ENCODE measurements around the gene AP5S1. TPM values are rescaled to one million over a fixed set of nuclear protein-coding genes. Genes with fewer than 3 reads are reported as not detected.

Gene AP5S1
- total and polyA plus RNA-seq, 2 of the 13 experiments (the other 11 are each of a cell fraction or from before 2014, with no cell fraction given) = 7.9 to 23.2 TPM

- H3K27ac ChIP-seq (ENCODE audit: extremely low read length, insufficient read depth, low read length) = no peak overlapping the region
- in situ Hi-C loops (cut with HindIII; ENCODE audit: extremely low pct_ligation_motif_present, low pct_unique_long_range_greater_than_20kb) = no loop called here
- TF ChIP-seq TARDBP (CRISPR knock-in tag; IDR thresholded peaks at IDR 0.05) (no peak), NONO (IDR thresholded peaks at IDR 0.05) (no peak), NONO (CRISPR knock-in tag; conservative IDR thresholded peaks at IDR 0.05) (0 out of 2 replicates have a peak, but pooled peaks have one; percentile 17), ZNF724P (CRISPR knock-in tag; IDR thresholded peaks at IDR 0.05; ENCODE audit: borderline replicate concordance) (no peak), RBM39 (IDR thresholded peaks at IDR 0.05; ENCODE audit: low read depth, low read length, poor library complexity, severe bottlenecking) (peak; percentile 13), GABPB1 (CRISPR knock-in tag; IDR thresholded peaks at IDR 0.05) (no peak), AGO2 (optimal IDR thresholded peaks at IDR 0.05; ENCODE audit: low read depth, low read length) (peak; percentile 81), SRSF1 (optimal IDR thresholded peaks at IDR 0.05; ENCODE audit: low read depth, low read length) (no peak), RBM22 (optimal IDR thresholded peaks at IDR 0.05; ENCODE audit: low read length) (peak; percentile 81), STAG1 (CRISPR knock-in tag; IDR thresholded peaks at IDR 0.05) (no peak)
- TF ChIP-seq, protein P1, sequence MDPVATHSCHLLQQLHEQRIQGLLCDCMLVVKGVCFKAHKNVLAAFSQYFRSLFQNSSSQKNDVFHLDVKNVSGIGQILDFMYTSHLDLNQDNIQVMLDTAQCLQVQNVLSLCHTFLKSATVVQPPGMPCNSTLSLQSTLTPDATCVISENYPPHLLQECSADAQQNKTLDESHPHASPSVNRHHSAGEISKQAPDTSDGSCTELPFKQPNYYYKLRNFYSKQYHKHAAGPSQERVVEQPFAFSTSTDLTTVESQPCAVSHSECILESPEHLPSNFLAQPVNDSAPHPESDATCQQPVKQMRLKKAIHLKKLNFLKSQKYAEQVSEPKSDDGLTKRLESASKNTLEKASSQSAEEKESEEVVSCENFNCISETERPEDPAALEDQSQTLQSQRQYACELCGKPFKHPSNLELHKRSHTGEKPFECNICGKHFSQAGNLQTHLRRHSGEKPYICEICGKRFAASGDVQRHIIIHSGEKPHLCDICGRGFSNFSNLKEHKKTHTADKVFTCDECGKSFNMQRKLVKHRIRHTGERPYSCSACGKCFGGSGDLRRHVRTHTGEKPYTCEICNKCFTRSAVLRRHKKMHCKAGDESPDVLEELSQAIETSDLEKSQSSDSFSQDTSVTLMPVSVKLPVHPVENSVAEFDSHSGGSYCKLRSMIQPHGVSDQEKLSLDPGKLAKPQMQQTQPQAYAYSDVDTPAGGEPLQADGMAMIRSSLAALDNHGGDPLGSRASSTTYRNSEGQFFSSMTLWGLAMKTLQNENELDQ (CRISPR knock-in tag; IDR thresholded peaks at IDR 0.05; ENCODE audit: borderline replicate concordance) = no peak
- H3K36me3 ChIP-seq (replicated peaks in 1 of 2; ENCODE audit: control insufficient read depth in 1 of 2, insufficient read depth in 2 of 2, low read length in 2 of 2) = peaks cover 53 to 58% of the 10 kb centered on the region in 2 experiments
- ChIA-PET CTCF (ENCODE audit: low intra/inter-chr PET ratio, low total read pairs) (no interaction called here), POLR2A (interaction anchor here (0.8 to 1.0 kb wide), 3 partner anchors 9 to 20 kb away, joined by 3 read pairs; no protein-coding TSS in a partner anchor)
- DNase-seq (ENCODE audit: low spot score) = no peak
- H4K20me1 ChIP-seq (ENCODE audit: insufficient read depth, low read length) = no peaks in the 10 kb centered on the region
- no peak overlapping the region for H3K9ac ChIP-seq (ENCODE audit: insufficient read depth, low read depth, low read length)
- H3K27me3 ChIP-seq (ENCODE audit: control insufficient read depth in 1 of 2, insufficient read depth in 2 of 2, low read length in 2 of 2) = no peaks in the 10 kb centered on the region
- no peaks in the 10 kb centered on the region for H3K4me1 ChIP-seq (ENCODE audit: insufficient read depth, low read length)
- no peak for ATAC-seq
- no peak overlapping the region for H2AFZ ChIP-seq (ENCODE audit: low read length)
- no TSS peak for BruUV-seq (replicated peaks)
- intact Hi-C loops (cut with micrococcal nuclease; ENCODE audit: unreplicated experiment) = no loop called here
- whole genome bisulfite sequencing (ENCODE audit: low lambda C conversion rate) = 91% methylated on average over 14 of the region's 14 CpGs
- no peak overlapping the region for H3K4me2 ChIP-seq (ENCODE audit: low read depth, low read length)
- H3K9me3 ChIP-seq (ENCODE audit: low read length) = no peaks in the 10 kb centered on the region
- FAIRE-seq = no peak
- H3K79me2 ChIP-seq (ENCODE audit: insufficient read depth, low read length) = no peaks in the 10 kb centered on the region
- H3K4me3 ChIP-seq (replicated peaks in 1 of 3; ENCODE audit: insufficient read depth in 1 of 3, low read depth in 2 of 3, low read length in 3 of 3) = no peak overlapping the region
Measured at GRCh38 chr20:3865152-3865886, 45.0 kb downstream of the AP5S1 start.

Data from HepG2 (cell line).